Purkinje cell (primary cell): ENCODE results near the gene ITGAV. TPM values are rescaled to one million over a fixed set of nuclear protein-coding genes. Genes with fewer than 3 reads are reported as not detected.

Experiments
- polyA plus RNA-seq: library from polyadenylated mRNA; unstranded; fragments of >200 nt; fragmentation: Nextera tagmentation; gene quantifications from 2 replicates; pipeline ENCODE4 v1.2.1, GENCODE V29; 2014

Gene ITGAV
- 210 and 234 TPM in 2 replicates for polyA plus RNA-seq

GRCh38 chr2:186589612-186590349, at the start of gene ITGAV:
Gene ITGAV (plus strand): TSS chr2:186590056. CDS start chr2:186590339, 283 bp downstream.

Other genes starting within 250 kb of the ITGAV start
- 243 and 301 TPM in 2 replicates for gene ZC3H15, start 103.8 kb upstream of the ITGAV start, polyA plus RNA-seq
- gene FAM171B, start 104.0 kb downstream of the ITGAV start, polyA plus RNA-seq, result 115 and 235 TPM in 2 replicates